GM19239 (cell line): ENCODE measurements around the gene CCDC57.

Experiments
- DNase-seq: peaks from one replicate; pipeline ENCODE4 v3.0.0; 2011; ENCODE audit warnings: low spot score; ENCODE audit not compliant: insufficient read length
- FAIRE-seq: peaks from 2 replicates; lab custom pipeline; 2011; peaks lifted over from hg19 to GRCh38; lab: Jason Lieb, UNC

Gene CCDC57

DNA sequence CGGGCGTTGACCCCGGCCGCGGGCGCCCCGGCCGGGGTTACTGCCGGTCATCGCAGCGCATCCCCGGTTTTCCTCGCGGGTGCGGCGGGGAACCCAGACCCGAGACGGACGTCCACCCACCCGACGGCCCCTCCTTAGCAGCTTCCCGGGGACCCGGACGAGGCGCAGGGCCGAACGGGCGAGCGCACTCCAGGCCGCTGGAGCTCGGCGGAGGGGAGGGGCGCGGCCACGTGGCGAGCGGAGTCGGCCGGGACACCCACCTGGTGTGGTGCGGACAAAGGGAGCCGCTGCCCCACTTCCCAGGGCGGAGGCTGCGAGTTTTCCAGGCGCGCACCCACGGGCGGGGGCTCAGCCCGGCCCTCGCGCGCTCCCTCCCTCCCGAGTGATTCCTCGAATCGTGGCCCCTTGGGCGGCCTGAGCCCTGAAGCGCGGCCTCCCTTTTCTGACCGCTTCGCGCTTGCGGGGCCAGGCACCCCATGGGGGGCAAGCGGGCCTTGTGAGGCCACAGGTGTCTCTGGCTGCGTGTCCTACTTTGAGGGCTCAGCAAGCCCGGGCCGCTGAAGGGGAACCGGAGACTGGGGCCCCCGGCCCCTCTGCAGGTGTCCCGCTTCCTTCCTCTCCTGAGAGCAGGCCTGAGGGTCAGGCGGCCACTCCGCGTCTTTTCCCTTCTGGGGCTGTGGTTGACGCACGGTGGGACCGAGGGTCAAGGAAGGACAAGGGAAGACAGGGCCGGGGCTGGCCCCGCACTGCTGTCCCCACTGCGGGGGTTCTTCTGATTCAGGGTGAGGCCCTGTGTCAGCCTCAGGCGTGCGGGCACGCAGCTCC, 113.5 kb downstream of the CCDC57 start:
- DNase-seq (no peak), FAIRE-seq (no peak)

DNA sequence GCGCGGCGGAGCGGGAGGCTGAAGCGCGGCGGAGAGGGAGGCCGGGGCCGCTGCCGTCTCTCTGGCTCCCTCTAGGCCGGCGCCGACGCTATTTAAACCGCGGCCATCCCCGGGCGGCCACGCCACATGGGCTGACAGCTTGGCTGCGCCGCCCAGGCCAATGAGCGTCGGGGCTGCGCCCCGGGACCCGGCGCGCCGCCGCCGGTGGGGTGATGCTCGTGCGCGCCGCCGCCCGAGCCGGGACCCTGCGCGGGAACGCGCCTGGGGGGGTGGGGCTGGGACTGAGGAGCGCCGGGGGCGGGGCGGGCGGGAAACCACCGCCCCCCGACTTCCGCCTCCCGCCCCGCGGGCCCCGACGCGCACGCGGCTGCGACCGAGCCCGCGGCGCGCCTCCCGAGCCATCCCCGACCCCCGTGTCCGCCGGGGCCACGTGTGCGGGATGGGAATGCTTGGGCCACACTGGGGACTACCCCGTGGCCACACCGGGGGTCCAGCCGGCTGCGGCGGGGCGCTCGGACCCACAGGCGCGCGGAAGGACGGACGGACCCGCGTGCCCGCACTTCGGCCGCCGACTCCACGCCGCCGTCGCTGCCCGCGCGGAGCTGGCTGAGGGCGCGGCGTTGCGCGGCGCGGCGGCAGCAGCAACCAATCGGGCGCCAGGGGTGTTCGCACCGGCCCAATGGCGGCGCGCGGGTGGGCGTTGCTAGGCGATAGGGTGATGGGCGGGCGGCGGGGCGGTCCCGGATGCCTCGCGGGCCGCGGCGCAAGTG, 114.3 kb downstream of the CCDC57 start, which contains the start of gene FASN:
FASN (minus strand) TSS at position 68 of the 770 bp plus-strand sequence. CDS start 1,791 bp downstream, outside the sequence.
- FAIRE-seq, result peak; percentile 85
- DNase-seq, result peak; percentile 100

DNA sequence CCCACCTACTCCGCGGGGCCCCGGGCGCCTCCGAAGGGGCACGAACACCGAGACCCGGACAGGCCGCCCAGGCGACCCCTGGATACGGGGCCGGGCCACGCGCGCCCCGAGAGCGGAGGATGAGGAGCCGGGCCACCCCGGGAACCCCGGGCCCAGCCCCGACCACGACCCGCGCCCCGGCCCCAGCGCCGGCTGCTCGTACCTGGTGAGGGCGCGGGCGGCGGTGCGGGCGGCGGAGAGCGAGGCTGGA, 114.8 kb downstream of the CCDC57 start:
- DNase-seq (no peak), FAIRE-seq (no peak)

GRCh38 chr17:82097184-82097918, 115.3 kb downstream of the CCDC57 start:
- peak; percentile 70 for DNase-seq
- peak; percentile 74 for FAIRE-seq

GRCh38 chr17:82096709-82097183, 115.9 kb downstream of the CCDC57 start:
- DNase-seq (no peak), FAIRE-seq (no peak)

DNA sequence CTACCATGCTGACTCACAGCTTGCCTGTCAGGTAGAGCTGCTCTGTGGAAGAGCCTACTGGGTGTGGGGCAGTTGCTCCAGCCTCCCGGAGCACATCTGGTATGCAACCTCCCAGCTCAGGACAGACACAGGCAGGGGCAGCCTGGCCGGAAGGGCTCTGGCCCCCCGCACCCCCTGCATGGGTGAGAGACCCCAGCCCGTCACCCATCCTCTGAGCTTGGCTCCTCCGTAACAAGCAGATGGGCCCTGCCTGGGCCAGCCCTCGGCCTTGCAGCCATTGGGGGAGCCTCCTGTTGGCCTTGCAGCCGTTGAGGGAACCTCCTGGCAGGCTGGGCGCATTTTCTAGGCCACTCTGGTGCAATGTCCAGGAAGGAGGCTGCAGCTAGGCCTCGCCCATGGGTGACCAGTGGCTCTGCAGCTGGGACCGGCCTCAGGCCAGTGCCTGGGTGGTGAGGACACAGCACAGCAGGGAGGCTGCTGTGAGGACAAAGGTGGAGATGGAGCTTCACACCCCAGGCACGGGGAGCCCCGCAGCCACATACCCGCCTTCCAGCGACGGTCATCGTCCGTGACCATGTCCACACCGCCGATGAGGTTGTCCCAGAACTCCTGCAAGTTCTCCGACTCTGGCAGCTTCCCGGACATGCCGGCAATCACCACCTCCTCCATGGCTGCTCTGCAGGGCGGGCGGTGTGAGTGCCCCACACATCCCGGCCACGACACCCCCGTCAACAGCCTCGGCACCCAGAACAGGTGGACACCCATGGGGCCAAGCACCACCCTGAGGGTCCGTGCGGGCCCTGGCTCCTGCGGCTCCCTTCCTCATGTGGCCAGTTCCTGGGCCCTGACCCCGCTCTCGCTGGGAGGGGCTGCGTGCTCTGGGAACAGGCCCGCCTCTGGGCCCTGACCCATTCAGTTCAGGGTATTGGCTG, 116.6 kb downstream of the CCDC57 start:
- FAIRE-seq, result no peak

DNA sequence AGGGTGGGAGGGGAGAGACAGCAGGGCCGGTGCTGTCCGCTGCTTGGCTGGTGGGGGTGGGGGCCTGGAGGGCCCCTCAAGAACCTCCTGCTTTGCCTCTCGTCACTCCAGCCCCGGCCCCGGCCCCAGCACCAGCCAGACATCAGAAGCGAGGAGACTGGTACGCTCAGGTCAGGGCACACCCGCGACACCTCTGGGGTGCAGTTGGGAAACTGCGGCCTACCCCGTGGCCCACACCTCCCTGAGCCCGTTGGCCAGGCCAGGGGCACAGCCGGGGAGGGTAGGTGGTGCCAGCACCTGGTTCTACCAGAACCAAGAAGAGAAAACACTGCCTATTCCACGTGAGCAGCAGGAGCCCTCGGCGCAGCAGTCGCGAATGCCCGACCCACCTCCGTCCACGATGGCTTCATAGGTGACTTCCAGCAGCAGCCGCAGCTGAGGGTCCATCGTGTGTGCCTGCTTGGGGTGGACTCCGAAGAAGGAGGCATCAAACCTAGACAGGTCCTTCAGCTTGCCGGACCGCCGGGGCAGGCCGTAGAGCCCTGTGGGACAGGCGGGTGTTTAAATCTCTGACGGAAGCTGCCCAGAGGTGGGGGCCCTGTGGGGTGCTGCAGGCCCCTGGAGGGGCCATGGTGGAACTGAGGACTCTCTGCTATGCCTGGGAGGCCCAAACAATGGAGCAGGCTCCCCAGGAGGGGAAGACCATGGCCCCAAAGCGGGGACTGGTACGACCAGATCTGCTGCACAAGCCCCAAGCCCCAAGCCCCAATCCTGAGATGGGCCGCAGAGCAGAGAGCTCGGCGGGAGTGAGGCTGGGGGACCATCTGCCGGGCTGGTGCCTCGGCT, 117.5 kb downstream of the CCDC57 start:
- FAIRE-seq (no peak), DNase-seq (no peak)

More for the DNA sequence above, 116.6 kb downstream of the CCDC57 start:
- no peak for DNase-seq

- no peak for DNase-seq
- no peak for FAIRE-seq
Measured at GRCh38 chr17:82092995-82093751, 119.5 kb downstream of the CCDC57 start.

DNA sequence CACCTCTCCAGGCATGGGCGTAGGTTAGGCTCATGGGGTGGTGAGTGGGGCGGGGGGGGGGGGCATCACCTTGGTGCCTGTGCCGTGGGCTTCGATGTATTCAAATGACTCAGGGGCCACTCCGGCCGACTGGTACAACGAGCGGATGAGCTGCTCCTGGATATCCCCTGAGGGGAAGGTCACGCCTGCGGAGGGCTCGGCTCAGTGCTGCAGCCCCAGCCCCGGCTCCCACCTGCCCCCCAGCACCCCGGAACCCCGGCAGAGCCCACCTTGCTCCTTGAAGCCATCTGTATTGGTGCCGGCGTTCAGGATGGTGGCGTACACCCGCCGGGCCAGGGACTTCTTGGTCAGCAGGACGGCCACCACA, 120.0 kb downstream of the CCDC57 start:
- FAIRE-seq (no peak), DNase-seq (no peak)

DNA sequence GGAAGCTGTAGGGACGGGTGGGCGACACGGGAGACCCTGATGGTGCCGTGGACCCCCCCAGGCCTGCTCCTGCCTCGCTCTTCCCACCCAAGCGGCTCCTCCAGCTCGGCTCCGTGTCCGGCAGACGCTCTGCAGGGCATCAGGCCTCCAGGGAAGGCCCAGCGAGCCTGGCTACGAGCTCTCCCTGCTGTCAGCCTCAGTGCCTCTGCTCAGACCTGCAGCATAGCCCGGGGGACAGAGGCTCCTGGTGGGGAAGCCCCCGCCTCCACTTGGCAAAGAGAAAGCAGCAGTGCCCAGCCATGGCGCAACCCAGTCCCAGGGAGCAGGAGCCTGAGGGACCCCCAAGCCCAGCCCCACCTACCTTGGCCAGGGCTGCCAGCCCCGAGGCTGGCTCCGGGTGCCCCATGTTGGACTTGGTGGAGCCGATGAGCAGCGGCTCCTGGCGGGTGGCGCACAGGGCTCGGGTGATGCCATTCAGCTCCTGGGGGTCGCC, 120.5 kb downstream of the CCDC57 start:
- DNase-seq (no peak), FAIRE-seq (no peak)

GRCh38 chr17:82091264-82092066, 121.2 kb downstream of the CCDC57 start:
- no peak for DNase-seq
- no peak for FAIRE-seq

- no peak for FAIRE-seq
- no peak for DNase-seq
Measured at GRCh38 chr17:82090549-82091263, 121.9 kb downstream of the CCDC57 start.

DNA sequence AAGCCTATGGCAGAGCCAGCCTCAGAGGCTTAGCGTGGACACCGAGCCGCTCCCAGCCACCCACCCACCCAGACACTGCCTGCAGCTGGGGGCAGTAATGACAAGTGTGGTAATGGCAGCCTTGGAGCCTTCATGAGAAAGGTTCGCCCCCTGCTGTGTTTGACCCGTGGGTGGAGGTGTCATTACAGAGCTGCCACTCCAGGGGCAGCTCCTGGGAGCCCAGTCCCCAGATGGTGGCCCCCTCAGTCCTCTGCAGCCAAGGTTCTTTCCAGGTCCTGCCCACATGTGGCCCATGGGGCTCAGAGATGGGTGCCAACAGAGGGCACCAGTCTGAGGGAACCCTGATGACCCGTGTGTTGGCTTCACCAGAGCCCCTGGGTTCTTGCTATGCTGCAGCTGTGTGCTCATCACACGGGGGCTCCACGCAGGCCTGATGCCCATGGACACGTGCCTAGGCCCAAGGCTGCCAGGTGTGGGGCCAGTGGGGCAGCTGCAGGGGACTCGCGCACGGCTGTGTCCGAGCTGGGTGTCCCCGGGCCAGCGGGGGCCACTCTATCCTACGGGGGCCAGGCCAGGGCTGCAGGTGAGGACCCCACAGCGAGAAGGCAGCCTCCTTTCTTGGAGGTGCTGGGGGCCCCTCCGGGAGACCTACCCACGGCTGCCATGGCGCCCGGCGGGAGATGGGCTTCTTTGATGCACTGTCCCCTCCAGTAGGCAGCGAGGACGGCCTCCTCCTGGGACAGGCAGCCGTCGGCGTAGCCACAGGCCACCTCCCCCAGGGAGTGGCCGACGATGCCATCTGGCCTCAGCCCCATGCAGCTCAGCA, 122.7 kb downstream of the CCDC57 start:
- DNase-seq (no peak), FAIRE-seq (no peak)

- DNase-seq (no peak), FAIRE-seq (no peak)
Measured at GRCh38 chr17:82088838-82089722, 123.6 kb downstream of the CCDC57 start.
